Trophoblast cell (in vitro differentiated cells and primary cell): Measurements from ENCODE around the gene EEF2KMT.
"Not testable (repeated sequence)": the region's sequence is repeated elsewhere in the genome, so short reads cannot be mapped to it uniquely, and the experiment has no call there.

Experiments
- DNase-seq, 2 donors: peaks; one replicate each; pipeline ENCODE4 v3.0.0-alpha.2; 2016
- H2AFZ ChIP-seq: 2 replicates; pipeline ENCODE4 v1.6.1; 2013; ENCODE audit warnings: low read length, moderate library complexity, mild to moderate bottlenecking; ENCODE audit not compliant: insufficient read depth, poor library complexity
- H2AK5ac ChIP-seq: 2 replicates; pipeline ENCODE4 v1.6.1; 2013; ENCODE audit warnings: mild to moderate bottlenecking, low read length
- H2BK120ac ChIP-seq: 2 replicates; pipeline ENCODE4 v1.6.1; 2013; ENCODE audit warnings: low read length, mild to moderate bottlenecking, moderate library complexity; ENCODE audit not compliant: insufficient read depth, poor library complexity
- H2BK12ac ChIP-seq: 2 replicates; pipeline ENCODE4 v1.6.1; 2013; ENCODE audit warnings: mild to moderate bottlenecking, low read length, moderate library complexity
- H2BK5ac ChIP-seq: 2 replicates; pipeline ENCODE4 v1.6.1; 2013; ENCODE audit warnings: low read length, low read depth, moderate library complexity, mild to moderate bottlenecking; ENCODE audit not compliant: poor library complexity
- H3K14ac ChIP-seq: 2 replicates; pipeline ENCODE4 v1.6.1; 2013; ENCODE audit warnings: mild to moderate bottlenecking, low read length
- H3K18ac ChIP-seq: 2 replicates; pipeline ENCODE4 v1.6.1; 2013; ENCODE audit warnings: mild to moderate bottlenecking, low read length
- H3K23ac ChIP-seq: 2 replicates; pipeline ENCODE4 v1.6.1; 2013; ENCODE audit warnings: low read length
- H3K27ac ChIP-seq: 2 replicates; pipeline ENCODE4 v1.5.1; 2013; ENCODE audit warnings: low read depth, mild to moderate bottlenecking, inconsistent platforms, low read length, moderate library complexity
- H3K27me3 ChIP-seq: 2 replicates; pipeline ENCODE4 v1.6.1; 2013; ENCODE audit warnings: inconsistent platforms, mild to moderate bottlenecking, low read length, moderate library complexity; ENCODE audit not compliant: insufficient read depth
- H3K36me3 ChIP-seq, 2 experiments: 1 replicate in 1 of 2; 2 replicates in 1 of 2; pipeline ENCODE4 v1.6.1; 2013; ENCODE audit warnings: low read length in 2 of 2, mild to moderate bottlenecking in 2 of 2, moderate library complexity in 1 of 2; ENCODE audit not compliant: insufficient read depth in 2 of 2, control insufficient read depth in 1 of 2
- H3K4ac ChIP-seq: 2 replicates; pipeline ENCODE4 v1.6.1; 2013; ENCODE audit warnings: low read depth, mild to moderate bottlenecking, low read length, moderate library complexity
- H3K4me1 ChIP-seq, 2 experiments: 1 replicate in 1 of 2; 2 replicates in 1 of 2; pipeline ENCODE4 v1.6.1; 2013; ENCODE audit warnings: low read length in 2 of 2, mild to moderate bottlenecking in 2 of 2, moderate library complexity in 1 of 2; ENCODE audit not compliant: insufficient read depth in 2 of 2, control insufficient read depth in 1 of 2
- H3K4me2 ChIP-seq: 2 replicates; pipeline ENCODE4 v1.6.1; 2013; ENCODE audit warnings: inconsistent platforms, mild to moderate bottlenecking, low read length, moderate library complexity
- H3K4me3 ChIP-seq: 2 replicates; pipeline ENCODE4 v1.5.1; 2013; ENCODE audit warnings: mild to moderate bottlenecking, low read depth, low read length, inconsistent platforms
- H3K79me1 ChIP-seq: one replicate; pipeline ENCODE4 v1.6.1; 2013; ENCODE audit warnings: low read length
- H3K79me2 ChIP-seq: 2 replicates; pipeline ENCODE4 v1.6.1; 2013; ENCODE audit warnings: low read length, mild to moderate bottlenecking; ENCODE audit not compliant: control insufficient read depth, insufficient read depth, poor library complexity
- H3K9ac ChIP-seq: 2 replicates; pipeline ENCODE4 v1.6.1; 2013; ENCODE audit warnings: mild to moderate bottlenecking, low read length
- H3K9me3 ChIP-seq: 2 replicates; pipeline ENCODE4 v1.6.1; 2013; ENCODE audit warnings: low read depth, mild to moderate bottlenecking, control low read depth, inconsistent platforms, low read length; ENCODE audit not compliant: insufficient read depth
- H4K12ac ChIP-seq: 2 replicates; pipeline ENCODE4 v1.6.1; 2013; ENCODE audit warnings: low read depth, mild to moderate bottlenecking, low read length, moderate library complexity
- H4K8ac ChIP-seq: 2 replicates; pipeline ENCODE4 v1.6.1; 2013; ENCODE audit warnings: low read depth, mild to moderate bottlenecking, low read length, moderate library complexity
- H4K91ac ChIP-seq: one replicate; pipeline ENCODE4 v1.6.1; 2013; ENCODE audit warnings: low read depth, mild to moderate bottlenecking, low read length, moderate library complexity
- WGBS: extraction: QIAGEN DNeasy Blood & Tissue Kit; methylation state at CpG from one replicate; pipeline ENCODE4 v1.1.7; 2013; ENCODE audit warnings: missing lambda C conversion rate; ENCODE audit not compliant: insufficient read length, insufficient coverage; ENCODE audit errors: extremely low coverage; 5-methylcytosine and 5-hydroxymethylcytosine counted together

Gene EEF2KMT

DNA sequence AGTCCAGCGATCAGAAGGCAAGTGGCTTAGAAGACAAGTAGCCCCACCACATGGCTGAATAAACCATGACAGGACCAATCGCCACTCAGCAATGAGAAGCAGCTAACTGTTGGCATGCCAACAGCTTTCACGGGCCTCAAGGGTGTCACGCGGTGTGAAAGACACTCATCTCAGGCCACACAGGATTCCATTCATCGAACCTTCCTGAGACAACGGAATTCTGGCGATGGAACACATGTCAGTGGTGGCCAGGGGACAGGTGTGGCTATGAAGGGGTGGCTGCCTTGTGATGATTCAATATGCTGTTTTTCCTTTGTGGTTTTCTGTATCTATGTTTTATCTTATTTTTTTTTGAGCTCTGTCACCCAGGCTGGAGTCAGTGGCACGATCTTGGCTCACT, 7.0 kb downstream of the EEF2KMT start:
- not testable (repeated sequence) for H3K4ac ChIP-seq, H3K79me1 ChIP-seq, H2BK5ac ChIP-seq, H4K91ac ChIP-seq, H3K9me3 ChIP-seq, H3K27me3 ChIP-seq, H2AFZ ChIP-seq, H3K4me1 ChIP-seq, H3K18ac ChIP-seq, H2BK120ac ChIP-seq, H3K79me2 ChIP-seq, H4K8ac ChIP-seq, H2BK12ac ChIP-seq, H3K9ac ChIP-seq, H4K12ac ChIP-seq, H3K27ac ChIP-seq, H2AK5ac ChIP-seq, H3K4me3 ChIP-seq, H3K23ac ChIP-seq, H3K14ac ChIP-seq, H3K4me2 ChIP-seq
- peak in 1 of 2 donors; percentile 14 for DNase-seq
- no CpG with 5 or more reads among the region's 9 CpGs for WGBS
- peaks cover 16 to 19% of the 10 kb centered on the region in 2 experiments for H3K36me3 ChIP-seq

GRCh38 chr16:5089911-5090555, 7.6 kb downstream of the EEF2KMT start:
- not testable (repeated sequence) for H2AFZ ChIP-seq, H2BK5ac ChIP-seq, H2BK120ac ChIP-seq, H3K9ac ChIP-seq, H3K4ac ChIP-seq, H3K14ac ChIP-seq, DNase-seq, H3K23ac ChIP-seq, H3K4me3 ChIP-seq, H3K27ac ChIP-seq, H4K91ac ChIP-seq, H3K9me3 ChIP-seq, H3K79me2 ChIP-seq, H2AK5ac ChIP-seq, H3K4me2 ChIP-seq, H2BK12ac ChIP-seq, H3K4me1 ChIP-seq, H4K12ac ChIP-seq, H3K27me3 ChIP-seq, H4K8ac ChIP-seq, H3K18ac ChIP-seq, H3K79me1 ChIP-seq
- H3K36me3 ChIP-seq: peaks cover 18 to 22% of the 10 kb centered on the region in 2 experiments
- no CpG with 5 or more reads among the region's 26 CpGs for WGBS

DNA sequence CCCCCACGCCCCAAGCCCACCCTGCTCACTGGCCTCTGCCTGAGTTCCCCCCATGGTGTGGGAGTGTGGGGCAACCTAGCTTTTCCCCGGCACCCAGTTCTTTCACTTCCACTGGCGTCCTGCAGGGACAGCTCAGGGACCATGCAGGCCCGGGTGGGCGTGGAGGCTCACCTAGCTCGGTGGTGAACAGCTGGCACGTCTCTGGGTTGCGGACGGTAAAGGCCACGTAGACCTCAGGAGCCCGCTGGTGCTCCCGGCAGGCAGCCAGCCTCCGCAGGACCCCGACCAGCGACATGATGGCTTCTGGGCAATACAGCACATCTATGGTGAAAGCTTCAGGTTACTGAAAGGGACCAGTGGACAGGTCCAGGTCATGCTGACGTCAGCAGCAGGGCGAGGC, 8.7 kb downstream of the EEF2KMT start:
- H3K9ac ChIP-seq, H3K23ac ChIP-seq, H3K4me1 ChIP-seq, H4K12ac ChIP-seq, H3K4me2 ChIP-seq, H4K8ac ChIP-seq, H3K27me3 ChIP-seq, H2AK5ac ChIP-seq, H3K14ac ChIP-seq, H2AFZ ChIP-seq, H2BK12ac ChIP-seq, H2BK5ac ChIP-seq, H3K79me1 ChIP-seq, H3K27ac ChIP-seq, H3K4me3 ChIP-seq, H3K79me2 ChIP-seq, H3K18ac ChIP-seq, H3K4ac ChIP-seq, DNase-seq, H2BK120ac ChIP-seq, H4K91ac ChIP-seq, H3K9me3 ChIP-seq: not testable (repeated sequence)
- peaks cover 21 to 24% of the 10 kb centered on the region in 2 experiments for H3K36me3 ChIP-seq
- no CpG with 5 or more reads among the region's 17 CpGs for WGBS

DNA sequence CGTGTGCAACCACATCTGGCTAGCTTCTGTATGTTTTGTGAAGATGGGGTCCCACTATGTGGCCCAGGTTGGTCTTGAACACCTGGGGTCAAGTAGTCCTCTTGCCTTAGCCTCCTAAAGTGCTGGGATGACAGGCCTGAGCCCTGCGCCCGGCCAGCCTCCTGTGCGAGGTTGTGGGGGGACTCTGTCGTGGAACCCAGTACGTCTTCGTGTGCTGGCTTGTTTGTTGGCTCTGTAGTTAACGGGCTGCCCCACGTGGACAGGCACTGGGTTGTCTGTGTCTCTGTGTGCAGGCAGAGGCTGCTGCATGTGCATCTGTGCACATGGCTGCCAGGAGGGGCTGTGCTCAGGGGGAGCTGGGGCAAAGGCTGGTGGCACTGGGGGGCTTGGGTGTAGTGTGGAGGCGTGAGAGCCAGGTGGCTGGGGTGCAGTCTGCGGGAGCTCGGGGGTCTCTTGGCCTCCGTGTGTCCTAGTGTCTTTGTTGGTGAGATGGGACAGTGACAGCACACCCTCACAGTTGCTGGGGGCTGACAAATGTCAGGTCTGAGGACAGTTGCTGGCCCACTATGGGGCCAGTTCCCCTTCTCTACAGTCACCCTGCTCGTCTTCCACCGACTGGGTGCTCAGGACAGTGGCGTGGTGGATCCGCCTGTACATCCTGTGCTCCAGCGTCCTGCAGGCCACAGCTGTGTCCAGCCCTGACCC, 9.4 kb downstream of the EEF2KMT start:
- H2BK12ac ChIP-seq, H2BK5ac ChIP-seq, H3K27ac ChIP-seq, H3K4me2 ChIP-seq, H4K12ac ChIP-seq, H3K4me1 ChIP-seq, H3K18ac ChIP-seq, H3K9me3 ChIP-seq, H3K14ac ChIP-seq, DNase-seq, H3K4ac ChIP-seq, H2AFZ ChIP-seq, H3K79me2 ChIP-seq, H4K91ac ChIP-seq, H2AK5ac ChIP-seq, H2BK120ac ChIP-seq, H3K79me1 ChIP-seq, H3K4me3 ChIP-seq, H3K27me3 ChIP-seq, H3K9ac ChIP-seq, H4K8ac ChIP-seq, H3K23ac ChIP-seq: not testable (repeated sequence)
- H3K36me3 ChIP-seq: peaks cover 23 to 24% of the 10 kb centered on the region in 2 experiments
- no CpG with 5 or more reads among the region's 18 CpGs for WGBS
